PFSK-1 (cell line): ENCODE measurements around the gene SEZ6L.

Source experiments
- POLR2AphosphoS5 ChIP-seq: IDR thresholded peaks from 2 replicates; pipeline ENCODE4 v1.6.1; 2012; ENCODE audit warnings: low read depth, mild to moderate bottlenecking, control low read depth, low read length, moderate library complexity
- REST ChIP-seq, 2 experiments: IDR thresholded peaks; 2 replicates each; pipeline versions ENCODE4 v1.6.1 to v1.8.0; 2011 to 2012; ENCODE audit warnings: low read depth in 2 of 2, low read length in 2 of 2, control low read depth in 1 of 2, inconsistent platforms in 1 of 2, mild to moderate bottlenecking in 1 of 2, moderate library complexity in 1 of 2; ENCODE audit not compliant: insufficient read depth in 1 of 2
- SIN3A ChIP-seq: IDR thresholded peaks from 2 replicates; pipeline ENCODE4 v1.6.1; 2012; ENCODE audit warnings: mild to moderate bottlenecking, low read length, moderate library complexity, borderline replicate concordance; ENCODE audit not compliant: insufficient read depth
- TAF1 ChIP-seq: IDR thresholded peaks from 2 replicates; pipeline ENCODE4 v1.6.1; 2012; ENCODE audit warnings: low read length, control low read depth, borderline replicate concordance; ENCODE audit not compliant: insufficient read depth

GRCh38 chr22:26194877-26195276 is 25.6 kb downstream of the SEZ6L start:
- TF ChIP-seq POLR2AphosphoS5: no peak
- TF ChIP-seq SIN3A: no peak
- no peak for TF ChIP-seq TAF1
- TF ChIP-seq REST (IDR thresholded peaks at IDR 0.05; ENCODE audit: insufficient read depth in 1 of 2, low read depth in 2 of 2, low read length in 2 of 2): no peak
